ENCODE results near the gene NTM.

GRCh38 chr11:132052904-132053303 lies 682.5 kb downstream of the NTM start:
- TF ChIP-seq, protein P1, sequence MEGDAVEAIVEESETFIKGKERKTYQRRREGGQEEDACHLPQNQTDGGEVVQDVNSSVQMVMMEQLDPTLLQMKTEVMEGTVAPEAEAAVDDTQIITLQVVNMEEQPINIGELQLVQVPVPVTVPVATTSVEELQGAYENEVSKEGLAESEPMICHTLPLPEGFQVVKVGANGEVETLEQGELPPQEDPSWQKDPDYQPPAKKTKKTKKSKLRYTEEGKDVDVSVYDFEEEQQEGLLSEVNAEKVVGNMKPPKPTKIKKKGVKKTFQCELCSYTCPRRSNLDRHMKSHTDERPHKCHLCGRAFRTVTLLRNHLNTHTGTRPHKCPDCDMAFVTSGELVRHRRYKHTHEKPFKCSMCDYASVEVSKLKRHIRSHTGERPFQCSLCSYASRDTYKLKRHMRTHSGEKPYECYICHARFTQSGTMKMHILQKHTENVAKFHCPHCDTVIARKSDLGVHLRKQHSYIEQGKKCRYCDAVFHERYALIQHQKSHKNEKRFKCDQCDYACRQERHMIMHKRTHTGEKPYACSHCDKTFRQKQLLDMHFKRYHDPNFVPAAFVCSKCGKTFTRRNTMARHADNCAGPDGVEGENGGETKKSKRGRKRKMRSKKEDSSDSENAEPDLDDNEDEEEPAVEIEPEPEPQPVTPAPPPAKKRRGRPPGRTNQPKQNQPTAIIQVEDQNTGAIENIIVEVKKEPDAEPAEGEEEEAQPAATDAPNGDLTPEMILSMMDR (IDR thresholded peaks at IDR 0.05) = no peak
- no peak for TF ChIP-seq POLR2A (IDR thresholded peaks at IDR 0.05)
